Nephron (organoid): Measurements from ENCODE around the gene LRRC74A.

Source experiments
- H3K27ac Mint-ChIP-seq, 3 experiments: 2 replicates each; pipeline ENCODE4 v1.8.0; 2020; ENCODE audit warnings: mixed read lengths in 3 of 3, mild to moderate bottlenecking in 2 of 3, moderate library complexity in 1 of 3
- H3K27me3 Mint-ChIP-seq: 2 replicates; pipeline ENCODE4 v1.8.0; 2021; ENCODE audit warnings: low read depth, mild to moderate bottlenecking, moderate library complexity, mixed read lengths
- H3K36me3 Mint-ChIP-seq: 2 replicates; pipeline ENCODE4 v1.8.0; 2020; ENCODE audit warnings: low read depth, mixed read lengths
- H3K4me1 Mint-ChIP-seq: 2 replicates; pipeline ENCODE4 v1.8.0; 2020; ENCODE audit warnings: mixed read lengths
- H3K4me3 Mint-ChIP-seq, 3 experiments: 2 replicates each; pipeline ENCODE4 v1.8.0; 2020; ENCODE audit warnings: mild to moderate bottlenecking in 3 of 3, mixed read lengths in 3 of 3, moderate library complexity in 2 of 3
- H3K9me3 Mint-ChIP-seq: 2 replicates; pipeline ENCODE4 v1.8.0; 2020; ENCODE audit warnings: mixed read lengths
- TF ChIP-seq, protein P1 (sequence below), 3 experiments: fragments of 200-600 bp; sonication (generic); IDR thresholded peaks; one replicate each; pipeline ENCODE4 v1.5.0; 2021; ENCODE audit warnings: antibody characterized with exemption in 3 of 3; ENCODE audit not compliant: unreplicated experiment in 3 of 3

The LRRC74A gene

DNA sequence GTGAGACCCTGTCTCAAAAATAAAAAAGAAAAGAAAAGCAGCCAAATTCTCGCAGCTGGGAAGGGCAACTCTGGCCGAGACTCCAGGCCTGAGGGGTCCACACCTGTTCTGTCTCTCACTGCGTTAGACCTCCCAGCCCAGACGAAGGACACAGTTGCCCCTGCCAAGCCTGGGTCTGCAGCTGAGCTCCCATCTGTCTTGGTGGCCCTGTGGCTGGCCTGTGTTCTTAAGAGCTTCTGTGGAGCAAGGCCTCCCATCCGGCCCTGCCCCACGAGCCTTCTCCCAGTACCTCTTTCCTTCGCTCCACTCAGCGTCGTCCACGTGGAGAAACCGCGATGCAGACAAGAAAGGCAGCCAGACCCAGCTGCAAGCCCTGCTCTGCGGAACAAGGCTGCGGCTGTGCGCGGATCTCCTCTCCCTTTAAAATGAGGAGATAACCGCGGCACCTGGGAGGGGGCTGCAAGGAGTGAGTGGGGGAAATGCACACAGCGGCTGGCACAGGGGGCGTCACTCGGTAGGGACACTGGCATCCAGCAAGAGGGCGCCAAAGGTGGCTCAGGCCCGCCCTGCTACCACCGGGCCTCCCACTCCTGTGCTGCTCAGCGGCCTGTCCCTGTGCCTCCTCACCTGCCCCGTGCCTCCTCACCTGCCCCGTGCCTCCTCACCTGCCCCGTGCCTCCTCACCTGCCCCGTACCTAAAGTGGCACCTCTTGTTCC lies 42.4 kb downstream of the LRRC74A start:
- TF ChIP-seq, protein P1, sequence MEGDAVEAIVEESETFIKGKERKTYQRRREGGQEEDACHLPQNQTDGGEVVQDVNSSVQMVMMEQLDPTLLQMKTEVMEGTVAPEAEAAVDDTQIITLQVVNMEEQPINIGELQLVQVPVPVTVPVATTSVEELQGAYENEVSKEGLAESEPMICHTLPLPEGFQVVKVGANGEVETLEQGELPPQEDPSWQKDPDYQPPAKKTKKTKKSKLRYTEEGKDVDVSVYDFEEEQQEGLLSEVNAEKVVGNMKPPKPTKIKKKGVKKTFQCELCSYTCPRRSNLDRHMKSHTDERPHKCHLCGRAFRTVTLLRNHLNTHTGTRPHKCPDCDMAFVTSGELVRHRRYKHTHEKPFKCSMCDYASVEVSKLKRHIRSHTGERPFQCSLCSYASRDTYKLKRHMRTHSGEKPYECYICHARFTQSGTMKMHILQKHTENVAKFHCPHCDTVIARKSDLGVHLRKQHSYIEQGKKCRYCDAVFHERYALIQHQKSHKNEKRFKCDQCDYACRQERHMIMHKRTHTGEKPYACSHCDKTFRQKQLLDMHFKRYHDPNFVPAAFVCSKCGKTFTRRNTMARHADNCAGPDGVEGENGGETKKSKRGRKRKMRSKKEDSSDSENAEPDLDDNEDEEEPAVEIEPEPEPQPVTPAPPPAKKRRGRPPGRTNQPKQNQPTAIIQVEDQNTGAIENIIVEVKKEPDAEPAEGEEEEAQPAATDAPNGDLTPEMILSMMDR (IDR thresholded peaks at IDR 0.05; ENCODE audit: unreplicated experiment in 3 of 3): no peak
- H3K27me3 Mint-ChIP-seq: peaks cover 18% of the 10 kb centered on the region
- peak overlapping the region in 2 of 3 experiments; percentile 38 to 68 for H3K27ac Mint-ChIP-seq
- H3K4me3 Mint-ChIP-seq: no peak overlapping the region
- no peaks in the 10 kb centered on the region for H3K9me3 Mint-ChIP-seq
- peaks cover 44% of the 10 kb centered on the region for H3K4me1 Mint-ChIP-seq
- no peaks in the 10 kb centered on the region for H3K36me3 Mint-ChIP-seq

DNA sequence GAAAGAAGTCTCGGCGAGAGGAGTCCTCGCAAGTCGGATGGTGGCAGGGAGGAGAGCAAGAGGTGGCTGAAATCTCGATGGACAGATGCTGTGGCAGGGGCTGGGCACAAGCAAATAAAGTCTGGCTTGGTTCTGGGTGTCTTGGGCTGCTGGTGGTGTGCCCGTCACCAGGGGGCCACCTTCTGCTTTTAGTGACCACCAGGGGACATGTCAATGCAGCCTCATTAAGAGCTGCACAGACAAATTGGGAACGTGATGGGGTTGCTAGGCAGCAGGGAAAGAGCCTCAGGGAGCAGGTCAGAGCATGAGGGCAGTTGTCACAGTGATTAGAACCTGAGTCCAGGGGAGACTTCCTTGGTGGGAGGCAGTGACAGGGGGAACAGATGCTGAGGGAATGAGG lies 44.0 kb downstream of the LRRC74A start:
- no peak overlapping the region for H3K4me3 Mint-ChIP-seq
- peaks cover 35% of the 10 kb centered on the region for H3K4me1 Mint-ChIP-seq
- H3K36me3 Mint-ChIP-seq: no peaks in the 10 kb centered on the region
- H3K27ac Mint-ChIP-seq: peak overlapping the region in 1 of 3 experiments; percentile 37
- TF ChIP-seq, protein P1 (IDR thresholded peaks at IDR 0.05; ENCODE audit: unreplicated experiment in 3 of 3): peak in 1 of 3 experiments; percentile 16
- H3K27me3 Mint-ChIP-seq: peaks cover 16% of the 10 kb centered on the region
- H3K9me3 Mint-ChIP-seq: no peaks in the 10 kb centered on the region

DNA sequence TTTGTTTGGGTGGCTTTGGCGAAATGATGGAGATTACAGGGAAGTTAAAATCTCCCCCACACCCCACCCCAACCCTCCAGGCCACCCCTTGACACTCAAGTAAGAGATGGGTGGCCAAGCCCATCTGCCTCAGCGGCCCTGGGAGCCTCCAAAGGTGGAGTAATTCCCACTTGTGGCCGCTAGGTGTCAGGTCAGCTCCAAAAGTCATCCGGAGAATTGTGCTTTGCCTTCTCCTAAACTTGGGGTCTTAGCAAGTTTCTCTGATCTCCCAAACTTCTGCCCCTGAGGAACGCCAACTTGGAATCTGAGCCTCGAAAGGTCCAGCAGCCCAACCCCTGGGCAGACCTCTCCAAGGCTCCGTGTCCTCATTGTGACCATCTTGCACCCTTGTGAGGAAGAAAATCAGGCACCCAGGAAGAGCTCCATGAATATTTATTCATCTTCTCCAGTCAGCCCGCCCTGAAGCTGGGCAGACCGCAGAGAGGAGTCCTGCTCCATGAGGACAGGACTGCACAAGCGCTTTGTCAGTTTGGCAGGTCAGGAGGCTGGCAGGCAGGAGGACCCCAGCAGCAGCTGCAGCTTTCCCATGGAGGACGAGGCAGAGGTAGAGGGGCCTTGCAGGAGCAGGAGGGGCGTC lies 46.7 kb downstream of the LRRC74A start:
- H3K4me3 Mint-ChIP-seq: no peak overlapping the region
- TF ChIP-seq, protein P1 (IDR thresholded peaks at IDR 0.05; ENCODE audit: unreplicated experiment in 3 of 3): peak; percentile 76 to 84 (median 82)
- peaks cover 21% of the 10 kb centered on the region for H3K4me1 Mint-ChIP-seq
- H3K27ac Mint-ChIP-seq: peak overlapping the region in 1 of 3 experiments; percentile 30
- no peaks in the 10 kb centered on the region for H3K36me3 Mint-ChIP-seq
- peaks cover 3% of the 10 kb centered on the region for H3K9me3 Mint-ChIP-seq
- peaks cover 14% of the 10 kb centered on the region for H3K27me3 Mint-ChIP-seq

DNA sequence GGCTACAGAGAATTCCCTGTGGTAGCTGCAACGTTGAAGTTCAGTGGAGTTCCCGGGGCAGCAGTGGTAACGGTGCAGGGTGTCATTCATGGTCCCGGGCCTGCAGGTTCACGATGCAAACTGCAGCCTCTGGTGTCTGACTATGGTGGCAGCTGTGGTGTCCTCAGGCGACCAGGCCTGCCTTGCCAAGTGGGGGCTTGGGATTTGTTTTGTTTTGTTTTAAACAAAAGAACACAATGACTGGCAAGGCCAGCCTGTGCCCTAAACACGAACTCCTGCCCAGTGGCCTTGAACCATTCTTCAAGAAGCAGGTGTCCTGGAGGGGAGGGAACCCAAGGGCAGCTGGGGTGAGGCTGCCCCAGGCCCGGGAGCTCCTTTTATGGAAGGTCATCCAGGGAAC lies 48.5 kb downstream of the LRRC74A start:
- Mint-ChIP-seq H3K9me3 (peaks cover 3% of the 10 kb centered on the region), H3K4me3 (no peak overlapping the region), H3K27me3 (peaks cover 9% of the 10 kb centered on the region), H3K36me3 (no peaks in the 10 kb centered on the region), H3K27ac (no peak overlapping the region), H3K4me1 (peaks cover 14% of the 10 kb centered on the region)
- TF ChIP-seq, protein P1 (IDR thresholded peaks at IDR 0.05; ENCODE audit: unreplicated experiment in 3 of 3): no peak

DNA sequence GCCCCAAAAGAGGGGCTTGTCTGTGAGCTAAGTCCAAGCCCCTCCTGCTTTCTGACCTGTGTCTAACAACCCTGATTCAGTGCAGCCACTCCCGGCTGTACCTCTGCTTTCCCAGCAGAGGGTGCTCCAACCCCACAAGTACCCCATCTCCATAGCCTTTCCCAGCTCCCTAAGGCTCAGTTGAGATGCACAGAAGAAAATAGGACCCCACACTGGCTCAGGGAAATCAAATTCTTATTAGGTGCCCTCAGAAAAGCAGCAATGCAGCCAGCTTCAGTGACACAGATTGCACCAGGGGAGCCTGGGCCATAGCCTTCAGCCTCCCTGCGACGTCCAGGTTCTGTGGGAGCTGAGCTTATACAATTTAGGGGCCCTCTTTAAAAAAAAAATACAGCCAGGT lies 49.9 kb downstream of the LRRC74A start:
- H3K27ac Mint-ChIP-seq: peak overlapping the region in 2 of 3 experiments; percentile 46 to 50
- TF ChIP-seq, protein P1 (IDR thresholded peaks at IDR 0.05; ENCODE audit: unreplicated experiment in 3 of 3): peak; percentile 95 to 97 (median 97)
- no peaks in the 10 kb centered on the region for H3K36me3 Mint-ChIP-seq
- H3K4me3 Mint-ChIP-seq: peak overlapping the region in 1 of 3 experiments; percentile 11
- peaks cover 14% of the 10 kb centered on the region for H3K4me1 Mint-ChIP-seq
- peaks cover 3% of the 10 kb centered on the region for H3K9me3 Mint-ChIP-seq
- peaks cover 10% of the 10 kb centered on the region for H3K27me3 Mint-ChIP-seq
